ENCODE measurements around the gene BARX1. TPM values are rescaled to one million over a fixed set of nuclear protein-coding genes. Genes with fewer than 3 reads are reported as not detected.

BARX1 gene
- total and polyA plus RNA-seq, 10 of the 15 experiments (the other 5 are each of a cell fraction or from before 2014, with no cell fraction given), result not detected

DNA sequence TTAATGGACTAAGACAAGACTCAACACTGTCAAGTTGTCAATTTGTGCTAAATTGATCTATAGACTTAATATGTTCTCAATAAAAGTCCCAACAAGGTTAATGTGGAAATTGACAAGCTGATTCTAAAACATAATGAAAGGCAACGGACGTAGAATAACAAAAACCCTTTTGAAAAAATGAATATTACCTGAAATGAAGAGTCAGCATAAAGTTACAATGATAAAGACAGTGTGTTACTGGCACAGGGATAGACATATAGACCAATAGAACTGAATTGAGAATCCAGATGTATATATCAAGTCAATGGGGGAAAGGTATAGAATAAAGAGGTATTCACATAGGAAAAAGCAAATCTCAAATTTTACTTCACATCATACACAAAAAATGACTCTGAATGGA is 37.7 kb upstream of the BARX1 start:
- BruUV-seq (replicated peaks), result no TSS peak
- 40% methylated on average over 2 of the region's 2 CpGs for WGBS (ENCODE audit: insufficient coverage, insufficient replicate concordance, low lambda C conversion rate, missing lambda C conversion rate)
- POLR2A ChIA-PET, result no interaction called here

More for the DNA sequence above, 37.7 kb upstream of the BARX1 start:
- H3K79me2 ChIP-seq (ENCODE audit: control insufficient read depth, insufficient read depth, low read length), result no peaks in the 10 kb centered on the region
- no peak overlapping the region for H3K9ac ChIP-seq (ENCODE audit: control insufficient read depth, insufficient read depth, low read length)
- no peaks in the 10 kb centered on the region; the same call in 2 of the 3 replicates for H3K9me3 ChIP-seq (replicated peaks; ENCODE audit: control insufficient read depth, insufficient read depth, low read length)
- H3K27ac ChIP-seq (ENCODE audit: control insufficient read depth, insufficient read depth), result no peak overlapping the region
- intact Hi-C loops (cut with micrococcal nuclease; ENCODE audit: unreplicated experiment), result no loop called here
- no peaks in the 10 kb centered on the region for H3K27me3 ChIP-seq (replicated peaks in 1 of 2; ENCODE audit: control insufficient read depth in 2 of 2, insufficient read depth in 2 of 2, low read length in 1 of 2)
- ChIA-PET SMC1A (ENCODE audit: uncharacterized antibody, unreplicated experiment) (interaction anchor here (0.9 kb wide), 1 partner anchor 14 kb away, joined by 3 read pairs; no protein-coding TSS in a partner anchor), CTCF (interaction anchor here (0.9 to 1.5 kb wide), 2 partner anchors 9 to 221 kb away, joined by 3 to 7 read pairs; no protein-coding TSS in a partner anchor), RAD21 (ENCODE audit: unreplicated experiment) (no interaction called here)
- no peak for ATAC-seq
- FAIRE-seq, result no peak
- H3K4me2 ChIP-seq (ENCODE audit: control insufficient read depth, insufficient read depth), result no peak overlapping the region
- no peaks in the 10 kb centered on the region for H4K20me1 ChIP-seq (ENCODE audit: control insufficient read depth, insufficient read depth)
- TF ChIP-seq SMC3 (IDR thresholded peaks at IDR 0.05; ENCODE audit: borderline replicate concordance, low read length) (no peak), FOS (IDR thresholded peaks at IDR 0.05; ENCODE audit: borderline replicate concordance, extremely low read depth, insufficient read length) (no peak), POLR2A (IDR thresholded peaks at IDR 0.05; ENCODE audit: low read depth, low read length) (no peak), ETV6 (conservative IDR thresholded peaks at IDR 0.05 in 1 of 2, IDR thresholded peaks at IDR 0.05 in 1 of 2; ENCODE audit: borderline replicate concordance in 1 of 2, low read depth in 1 of 2) (no peak), ZNF274 (IDR thresholded peaks at IDR 0.05; ENCODE audit: insufficient read depth, insufficient read length) (no peak), SUZ12 (IDR thresholded peaks at IDR 0.05; ENCODE audit: unreplicated experiment) (no peak)
- TF ChIP-seq, protein P1, sequence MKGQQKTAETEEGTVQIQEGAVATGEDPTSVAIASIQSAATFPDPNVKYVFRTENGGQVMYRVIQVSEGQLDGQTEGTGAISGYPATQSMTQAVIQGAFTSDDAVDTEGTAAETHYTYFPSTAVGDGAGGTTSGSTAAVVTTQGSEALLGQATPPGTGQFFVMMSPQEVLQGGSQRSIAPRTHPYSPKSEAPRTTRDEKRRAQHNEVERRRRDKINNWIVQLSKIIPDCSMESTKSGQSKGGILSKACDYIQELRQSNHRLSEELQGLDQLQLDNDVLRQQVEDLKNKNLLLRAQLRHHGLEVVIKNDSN (IDR thresholded peaks at IDR 0.05; ENCODE audit: borderline replicate concordance, extremely low read length, insufficient read depth, low read depth, low read length), result no peak
- TF ChIP-seq, protein P2, sequence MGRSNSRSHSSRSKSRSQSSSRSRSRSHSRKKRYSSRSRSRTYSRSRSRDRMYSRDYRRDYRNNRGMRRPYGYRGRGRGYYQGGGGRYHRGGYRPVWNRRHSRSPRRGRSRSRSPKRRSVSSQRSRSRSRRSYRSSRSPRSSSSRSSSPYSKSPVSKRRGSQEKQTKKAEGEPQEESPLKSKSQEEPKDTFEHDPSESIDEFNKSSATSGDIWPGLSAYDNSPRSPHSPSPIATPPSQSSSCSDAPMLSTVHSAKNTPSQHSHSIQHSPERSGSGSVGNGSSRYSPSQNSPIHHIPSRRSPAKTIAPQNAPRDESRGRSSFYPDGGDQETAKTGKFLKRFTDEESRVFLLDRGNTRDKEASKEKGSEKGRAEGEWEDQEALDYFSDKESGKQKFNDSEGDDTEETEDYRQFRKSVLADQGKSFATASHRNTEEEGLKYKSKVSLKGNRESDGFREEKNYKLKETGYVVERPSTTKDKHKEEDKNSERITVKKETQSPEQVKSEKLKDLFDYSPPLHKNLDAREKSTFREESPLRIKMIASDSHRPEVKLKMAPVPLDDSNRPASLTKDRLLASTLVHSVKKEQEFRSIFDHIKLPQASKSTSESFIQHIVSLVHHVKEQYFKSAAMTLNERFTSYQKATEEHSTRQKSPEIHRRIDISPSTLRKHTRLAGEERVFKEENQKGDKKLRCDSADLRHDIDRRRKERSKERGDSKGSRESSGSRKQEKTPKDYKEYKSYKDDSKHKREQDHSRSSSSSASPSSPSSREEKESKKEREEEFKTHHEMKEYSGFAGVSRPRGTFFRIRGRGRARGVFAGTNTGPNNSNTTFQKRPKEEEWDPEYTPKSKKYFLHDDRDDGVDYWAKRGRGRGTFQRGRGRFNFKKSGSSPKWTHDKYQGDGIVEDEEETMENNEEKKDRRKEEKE (IDR thresholded peaks at IDR 0.05), result no peak
- TF ChIP-seq, protein P3, sequence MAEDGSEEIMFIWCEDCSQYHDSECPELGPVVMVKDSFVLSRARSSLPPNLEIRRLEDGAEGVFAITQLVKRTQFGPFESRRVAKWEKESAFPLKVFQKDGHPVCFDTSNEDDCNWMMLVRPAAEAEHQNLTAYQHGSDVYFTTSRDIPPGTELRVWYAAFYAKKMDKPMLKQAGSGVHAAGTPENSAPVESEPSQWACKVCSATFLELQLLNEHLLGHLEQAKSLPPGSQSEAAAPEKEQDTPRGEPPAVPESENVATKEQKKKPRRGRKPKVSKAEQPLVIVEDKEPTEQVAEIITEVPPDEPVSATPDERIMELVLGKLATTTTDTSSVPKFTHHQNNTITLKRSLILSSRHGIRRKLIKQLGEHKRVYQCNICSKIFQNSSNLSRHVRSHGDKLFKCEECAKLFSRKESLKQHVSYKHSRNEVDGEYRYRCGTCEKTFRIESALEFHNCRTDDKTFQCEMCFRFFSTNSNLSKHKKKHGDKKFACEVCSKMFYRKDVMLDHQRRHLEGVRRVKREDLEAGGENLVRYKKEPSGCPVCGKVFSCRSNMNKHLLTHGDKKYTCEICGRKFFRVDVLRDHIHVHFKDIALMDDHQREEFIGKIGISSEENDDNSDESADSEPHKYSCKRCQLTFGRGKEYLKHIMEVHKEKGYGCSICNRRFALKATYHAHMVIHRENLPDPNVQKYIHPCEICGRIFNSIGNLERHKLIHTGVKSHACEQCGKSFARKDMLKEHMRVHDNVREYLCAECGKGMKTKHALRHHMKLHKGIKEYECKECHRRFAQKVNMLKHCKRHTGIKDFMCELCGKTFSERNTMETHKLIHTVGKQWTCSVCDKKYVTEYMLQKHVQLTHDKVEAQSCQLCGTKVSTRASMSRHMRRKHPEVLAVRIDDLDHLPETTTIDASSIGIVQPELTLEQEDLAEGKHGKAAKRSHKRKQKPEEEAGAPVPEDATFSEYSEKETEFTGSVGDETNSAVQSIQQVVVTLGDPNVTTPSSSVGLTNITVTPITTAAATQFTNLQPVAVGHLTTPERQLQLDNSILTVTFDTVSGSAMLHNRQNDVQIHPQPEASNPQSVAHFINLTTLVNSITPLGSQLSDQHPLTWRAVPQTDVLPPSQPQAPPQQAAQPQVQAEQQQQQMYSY (CRISPR knock-in tag; IDR thresholded peaks at IDR 0.05), result no peak
- TF ChIP-seq, protein P4, sequence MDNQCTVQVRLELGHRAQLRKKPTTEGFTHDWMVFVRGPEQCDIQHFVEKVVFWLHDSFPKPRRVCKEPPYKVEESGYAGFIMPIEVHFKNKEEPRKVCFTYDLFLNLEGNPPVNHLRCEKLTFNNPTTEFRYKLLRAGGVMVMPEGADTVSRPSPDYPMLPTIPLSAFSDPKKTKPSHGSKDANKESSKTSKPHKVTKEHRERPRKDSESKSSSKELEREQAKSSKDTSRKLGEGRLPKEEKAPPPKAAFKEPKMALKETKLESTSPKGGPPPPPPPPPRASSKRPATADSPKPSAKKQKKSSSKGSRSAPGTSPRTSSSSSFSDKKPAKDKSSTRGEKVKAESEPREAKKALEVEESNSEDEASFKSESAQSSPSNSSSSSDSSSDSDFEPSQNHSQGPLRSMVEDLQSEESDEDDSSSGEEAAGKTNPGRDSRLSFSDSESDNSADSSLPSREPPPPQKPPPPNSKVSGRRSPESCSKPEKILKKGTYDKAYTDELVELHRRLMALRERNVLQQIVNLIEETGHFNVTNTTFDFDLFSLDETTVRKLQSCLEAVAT (IDR thresholded peaks at IDR 0.05), result no peak
- H3K4me1 ChIP-seq (ENCODE audit: control insufficient read depth, insufficient read depth, low read length), result no peaks in the 10 kb centered on the region
- in situ Hi-C loops (cut with MboI), result no loop called here
- no peak for DNase-seq (ENCODE audit: low read depth, low spot score)
- no peak overlapping the region for H3K4me3 ChIP-seq
- H2AFZ ChIP-seq (ENCODE audit: control insufficient read depth, low read depth, low read length), result no peak overlapping the region
- no peaks in the 10 kb centered on the region for H3K36me3 ChIP-seq (ENCODE audit: control insufficient read depth in 2 of 2, insufficient read depth in 2 of 2, low read length in 1 of 2)
